Measurements from ENCODE around the gene G6PD.

Gene G6PD

DNA sequence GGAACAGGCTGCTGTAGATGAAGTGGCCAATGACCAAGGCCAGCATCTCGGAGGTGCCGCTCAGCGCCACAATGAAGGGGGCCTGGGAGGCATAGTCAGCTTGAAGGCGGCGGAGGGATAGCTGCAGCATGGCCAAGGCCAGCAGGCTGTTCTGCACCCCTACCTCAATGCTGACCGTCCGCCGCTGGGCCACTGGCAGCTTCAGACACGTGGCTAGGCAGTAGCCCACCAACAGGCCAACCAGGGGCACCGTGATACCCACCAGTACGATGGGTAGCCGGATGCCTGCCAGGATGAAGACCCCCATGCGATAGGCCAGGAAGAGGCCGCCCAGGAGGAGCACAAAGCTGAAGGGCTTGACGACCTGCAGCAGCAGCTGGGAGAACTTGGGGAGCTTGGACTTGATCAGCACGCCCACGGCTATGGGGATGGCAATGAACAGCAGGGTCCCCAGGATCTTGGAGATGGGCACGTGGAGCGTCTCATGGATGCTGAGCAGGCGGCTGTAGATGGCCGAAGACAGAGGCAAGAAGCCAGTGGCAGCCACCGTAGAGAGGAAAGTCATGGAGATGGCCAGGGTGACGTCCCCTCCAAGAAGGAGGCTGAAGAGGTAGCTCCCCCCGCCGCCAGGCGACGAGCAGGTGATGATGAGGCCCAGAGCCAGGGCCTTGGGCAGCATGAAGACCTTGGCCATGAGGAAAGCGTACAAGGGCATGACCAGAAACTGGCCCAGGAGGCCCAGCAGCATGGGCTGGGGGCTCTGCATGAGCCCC is 58.9 kb downstream of the G6PD start:
- no peak for DNase-seq (ENCODE audit: low read depth)

DNA sequence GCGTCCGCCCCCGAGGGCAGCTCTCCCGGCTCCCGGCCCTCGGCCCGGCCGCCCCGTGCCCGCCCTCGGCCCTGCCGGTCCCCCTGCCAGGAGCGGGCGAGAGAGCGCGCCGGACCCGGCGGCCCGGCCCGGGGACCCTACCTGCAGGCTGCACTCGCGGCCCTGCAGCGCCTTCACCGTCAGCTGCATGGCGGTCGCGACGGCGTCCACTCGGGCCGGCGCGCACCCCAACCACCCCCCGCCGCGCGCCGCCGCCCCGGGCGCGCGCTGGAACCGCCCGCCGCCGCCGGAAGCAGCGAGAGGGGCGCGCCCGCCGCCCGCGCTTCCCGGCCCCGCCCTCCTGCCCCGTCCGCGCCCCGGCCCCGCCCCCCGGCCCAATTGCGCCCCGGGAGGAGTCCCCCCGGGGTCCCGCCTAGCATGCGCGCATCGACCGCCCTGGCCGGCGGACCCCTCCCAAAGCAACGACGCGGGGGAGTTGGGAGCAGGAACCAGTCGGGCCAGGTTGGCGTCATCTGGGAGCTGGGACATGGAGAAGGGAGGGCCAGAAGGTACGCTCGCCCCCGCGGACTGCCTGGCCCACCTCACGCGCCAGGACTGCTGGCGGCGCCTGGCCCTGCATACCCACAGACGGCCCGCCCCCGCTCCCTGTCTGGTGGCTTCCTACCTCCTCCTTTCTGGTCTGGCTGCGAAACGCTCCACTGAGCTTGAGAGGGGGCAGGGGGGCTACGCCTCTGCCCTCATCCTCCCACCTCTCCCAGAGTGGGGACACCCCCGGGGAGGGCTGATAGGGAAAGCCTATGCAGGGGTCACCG is 60.0 kb downstream of the G6PD start, which contains the start of gene UBL4A:
Gene UBL4A (minus strand): TSS at position 220 of the 812 bp plus-strand sequence. CDS start 31 bp downstream, at position 189.
- DNase-seq (ENCODE audit: low read depth): peak; percentile 48

DNA sequence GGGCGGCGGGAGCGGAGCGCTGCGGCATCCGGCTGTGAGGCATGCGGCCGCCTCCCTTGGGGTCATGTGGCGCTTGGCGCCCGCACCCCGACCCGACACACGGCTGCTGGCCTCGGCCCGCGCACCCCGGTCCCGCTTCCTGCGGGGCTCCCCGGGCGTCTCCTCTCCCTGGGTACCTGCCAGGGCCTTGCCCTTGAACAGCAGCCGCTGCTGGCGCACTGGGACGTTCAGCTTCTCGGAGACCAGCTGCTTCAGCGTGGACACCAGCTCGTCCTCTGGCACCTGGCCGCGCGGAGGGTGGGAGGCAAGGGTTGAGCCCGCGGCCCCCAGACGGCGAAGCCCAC is 60.6 kb downstream of the G6PD start:
- no peak for DNase-seq (ENCODE audit: low read depth)

DNA sequence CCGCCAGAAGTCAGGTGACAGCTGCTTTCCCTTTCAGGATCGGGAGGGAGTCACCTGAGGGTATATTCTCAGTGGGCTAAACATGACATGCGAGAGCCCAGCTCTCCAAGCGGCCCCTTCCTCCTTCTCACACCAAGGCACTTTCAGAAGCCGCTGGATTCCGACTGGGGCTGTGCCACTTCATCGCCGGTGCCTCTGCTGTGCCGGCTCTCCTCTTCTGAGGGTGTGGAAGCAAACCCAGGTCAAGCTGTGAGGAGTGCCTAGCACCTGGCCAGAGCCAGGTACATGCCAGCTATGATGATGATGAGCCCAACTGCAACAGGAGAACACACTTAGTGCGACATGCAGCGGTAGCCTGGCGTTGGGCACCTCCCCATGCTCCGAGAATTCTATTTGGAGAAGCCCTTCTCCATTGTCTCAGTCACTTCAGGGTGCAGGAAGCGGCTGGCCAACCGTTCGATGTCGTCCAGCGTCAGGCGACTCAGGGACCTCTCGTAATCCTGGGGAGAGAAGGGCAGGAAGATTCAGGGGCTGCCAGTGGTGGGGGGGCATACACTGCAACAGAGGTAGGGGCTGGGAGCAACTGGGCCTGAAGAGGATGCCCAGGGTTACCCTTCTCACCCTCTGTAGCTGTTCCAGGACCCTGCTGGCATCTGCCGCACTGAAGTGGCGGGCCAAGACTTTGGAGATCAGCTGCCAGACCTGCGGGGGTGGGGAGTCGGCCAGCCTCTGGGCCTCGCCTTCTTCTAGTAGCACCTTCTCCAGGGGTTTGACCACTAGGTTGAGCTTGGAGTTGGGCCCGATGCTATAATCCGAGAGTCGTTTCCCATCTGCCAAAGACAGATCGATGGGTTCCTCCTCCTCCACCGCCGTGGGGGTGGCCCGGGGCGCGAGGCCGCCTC is 61.2 kb downstream of the G6PD start:
- no peak for DNase-seq (ENCODE audit: low read depth)

DNA sequence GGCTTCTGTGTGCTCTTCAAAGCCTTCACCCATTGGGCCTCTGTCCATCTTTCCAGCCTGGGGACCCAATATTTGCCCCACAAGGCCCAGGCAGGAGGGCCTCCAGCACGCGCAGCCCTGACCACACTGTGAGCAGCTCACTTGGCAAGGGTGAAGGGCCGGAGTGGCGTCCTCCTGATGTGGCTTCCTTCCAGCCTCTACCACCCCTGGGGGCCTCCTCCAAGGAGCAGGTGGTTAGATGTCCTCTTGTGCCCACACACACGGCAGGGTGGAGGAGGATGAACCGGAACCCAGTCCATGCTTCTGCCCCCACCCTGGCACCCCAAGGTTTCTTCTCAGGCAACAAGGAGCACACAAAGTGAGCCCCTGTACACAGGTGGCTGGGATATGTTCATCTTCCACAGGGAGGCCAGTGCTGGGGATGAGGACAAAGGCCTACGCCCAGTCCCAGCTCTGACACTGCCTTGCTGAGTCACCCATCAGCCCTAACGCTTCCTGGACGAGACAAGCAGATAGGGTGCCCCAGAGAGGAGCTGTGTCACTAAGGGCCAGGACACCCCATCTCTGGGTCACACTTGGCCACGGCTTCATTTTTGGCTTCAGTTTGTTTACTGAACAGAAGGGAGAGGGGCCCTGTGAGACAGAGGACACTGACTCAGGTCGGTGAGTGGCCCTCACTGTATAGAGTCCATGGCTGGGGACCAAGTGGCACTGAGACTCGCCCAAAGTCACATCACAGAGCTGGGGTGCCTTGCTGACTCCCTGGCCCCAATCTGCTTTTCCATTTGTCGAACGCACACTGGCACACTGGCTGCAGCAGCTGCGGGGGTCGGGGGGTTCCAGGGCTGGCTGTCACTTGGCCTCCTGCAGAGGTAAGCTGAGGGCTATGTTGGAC is 62.1 kb downstream of the G6PD start:
- no peak for DNase-seq (ENCODE audit: low read depth)

DNA sequence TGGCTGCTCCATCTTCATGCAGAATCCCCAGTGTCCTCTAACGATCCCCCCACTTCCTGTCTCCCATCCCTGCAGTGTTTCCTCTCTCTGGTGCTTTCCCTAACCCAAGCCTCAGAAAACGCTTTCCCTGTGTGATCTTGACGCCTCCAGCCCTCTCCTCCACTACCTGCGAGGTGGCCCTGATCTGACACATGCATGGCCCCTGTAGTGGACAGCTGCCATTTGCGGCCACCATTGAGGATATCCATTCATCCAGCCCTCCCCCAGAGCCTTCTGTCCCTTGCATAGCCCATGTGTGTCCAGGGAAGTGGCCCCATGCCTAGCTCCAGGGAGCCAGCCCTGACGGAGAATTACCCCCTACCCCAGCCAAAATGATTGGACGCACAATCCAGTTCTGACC is 63.3 kb downstream of the G6PD start:
- no peak for DNase-seq (ENCODE audit: low read depth)

DNA sequence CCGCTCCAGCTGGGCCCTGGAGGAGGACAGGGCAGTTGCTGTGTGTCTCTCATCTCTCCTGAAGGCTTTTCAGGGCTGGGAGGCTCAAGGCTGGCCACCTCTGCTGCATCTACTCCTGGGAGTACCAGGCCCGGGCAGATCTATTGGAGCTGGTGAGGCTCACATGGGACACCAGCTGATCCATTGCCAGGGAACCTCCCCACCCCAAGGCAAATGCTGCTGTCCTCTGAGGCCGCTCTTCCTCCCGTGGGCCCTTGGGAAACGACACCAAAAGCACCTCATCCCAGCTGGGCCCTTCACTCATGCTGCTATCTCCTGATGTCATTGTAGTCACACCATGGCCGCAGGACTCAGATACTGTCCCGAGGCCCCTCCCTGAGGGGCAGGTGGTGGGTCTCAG is 63.9 kb downstream of the G6PD start:
- DNase-seq (ENCODE audit: low read depth): no peak

DNA sequence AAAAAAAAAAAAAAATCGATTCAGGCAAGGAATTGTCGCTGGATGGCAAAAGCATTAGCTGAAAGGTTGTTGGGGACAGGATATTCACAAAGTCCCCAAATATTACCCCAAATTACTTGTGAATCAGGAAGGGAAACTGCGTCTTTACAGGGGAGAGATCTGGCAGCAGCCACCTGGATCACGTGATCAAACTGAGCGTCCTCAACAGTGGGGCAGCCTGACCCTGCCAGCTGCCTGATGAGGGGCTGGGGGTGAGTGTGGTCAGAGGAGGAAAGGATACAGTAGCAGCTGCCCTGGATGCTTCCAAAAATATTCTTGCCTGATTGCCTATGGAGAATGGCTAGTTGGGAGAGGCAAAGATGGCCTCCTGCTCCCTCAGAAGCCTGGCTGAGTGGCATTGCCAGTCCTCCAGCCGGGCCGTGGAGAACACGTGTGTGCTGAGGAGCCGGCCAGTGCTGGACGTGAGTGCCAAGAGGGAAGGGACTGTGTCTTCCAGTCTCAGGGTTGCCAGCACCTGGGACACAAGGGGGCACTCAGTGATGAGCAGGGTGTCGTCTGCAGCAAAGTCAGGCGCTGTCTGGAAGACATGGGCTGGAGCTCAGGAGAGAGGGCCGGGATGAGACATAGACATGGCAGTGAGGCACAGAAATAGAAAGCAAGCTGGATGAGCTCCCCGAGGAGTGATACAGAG is 64.6 kb downstream of the G6PD start:
- DNase-seq (ENCODE audit: low read depth): no peak
